ENCODE results near the gene HLCS.

DNA sequence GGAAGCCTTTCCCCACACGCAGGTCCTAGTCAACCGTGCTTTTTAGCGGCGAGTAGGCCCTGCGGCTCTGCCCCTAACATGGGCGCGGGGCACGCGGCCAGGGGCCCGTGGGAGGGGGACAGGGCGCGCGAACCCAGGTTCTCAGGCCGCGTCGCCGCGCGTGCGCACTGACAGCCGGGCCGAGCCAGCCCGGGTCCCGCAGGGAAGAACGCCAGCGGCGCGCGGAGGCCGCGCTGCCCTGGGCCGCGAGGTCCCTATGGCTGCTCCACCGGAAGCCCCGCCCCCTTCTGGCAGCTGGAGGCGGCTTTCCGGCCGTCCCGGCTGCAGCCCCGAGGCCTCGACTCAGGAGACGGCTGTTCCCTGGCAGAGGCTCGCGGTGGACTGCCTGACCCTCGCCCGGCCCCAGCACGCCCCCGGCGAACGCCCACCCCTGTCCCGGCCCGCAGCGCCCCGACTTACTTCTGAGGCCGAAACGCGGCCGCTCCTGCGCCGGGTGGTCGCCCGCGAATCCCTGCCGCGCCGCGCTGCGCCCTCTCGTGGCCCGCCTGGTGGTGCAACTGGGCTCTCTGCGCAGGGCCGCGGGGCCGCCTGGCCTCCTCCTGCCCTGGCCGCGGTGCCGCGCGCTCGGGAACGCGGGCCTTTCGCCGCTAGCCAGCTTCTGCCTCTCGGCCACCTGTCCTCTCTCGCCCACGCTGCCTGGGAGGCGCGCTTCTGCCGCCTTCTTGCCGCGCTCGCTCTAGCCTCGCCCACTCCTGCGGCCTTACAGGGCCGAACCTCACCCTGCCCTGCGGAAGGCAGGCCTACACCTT is 23.4 kb upstream of the HLCS start:
- TF ChIP-seq, protein P1, sequence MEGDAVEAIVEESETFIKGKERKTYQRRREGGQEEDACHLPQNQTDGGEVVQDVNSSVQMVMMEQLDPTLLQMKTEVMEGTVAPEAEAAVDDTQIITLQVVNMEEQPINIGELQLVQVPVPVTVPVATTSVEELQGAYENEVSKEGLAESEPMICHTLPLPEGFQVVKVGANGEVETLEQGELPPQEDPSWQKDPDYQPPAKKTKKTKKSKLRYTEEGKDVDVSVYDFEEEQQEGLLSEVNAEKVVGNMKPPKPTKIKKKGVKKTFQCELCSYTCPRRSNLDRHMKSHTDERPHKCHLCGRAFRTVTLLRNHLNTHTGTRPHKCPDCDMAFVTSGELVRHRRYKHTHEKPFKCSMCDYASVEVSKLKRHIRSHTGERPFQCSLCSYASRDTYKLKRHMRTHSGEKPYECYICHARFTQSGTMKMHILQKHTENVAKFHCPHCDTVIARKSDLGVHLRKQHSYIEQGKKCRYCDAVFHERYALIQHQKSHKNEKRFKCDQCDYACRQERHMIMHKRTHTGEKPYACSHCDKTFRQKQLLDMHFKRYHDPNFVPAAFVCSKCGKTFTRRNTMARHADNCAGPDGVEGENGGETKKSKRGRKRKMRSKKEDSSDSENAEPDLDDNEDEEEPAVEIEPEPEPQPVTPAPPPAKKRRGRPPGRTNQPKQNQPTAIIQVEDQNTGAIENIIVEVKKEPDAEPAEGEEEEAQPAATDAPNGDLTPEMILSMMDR (conservative IDR thresholded peaks at IDR 0.05; ENCODE audit: low read depth, low read length), result peak; percentile 78
- TF ChIP-seq POLR2A (IDR thresholded peaks at IDR 0.05; ENCODE audit: low read depth, low read length) (no peak), CHD1 (IDR thresholded peaks at IDR 0.05; ENCODE audit: low read depth, low read length) (no peak), FOS (IDR thresholded peaks at IDR 0.05; ENCODE audit: low read depth, low read length) (no peak), MXI1 (IDR thresholded peaks at IDR 0.05; ENCODE audit: borderline replicate concordance, low read depth, low read length) (peak; percentile 37; the same call in 1 of the 2 replicates), RCOR1 (IDR thresholded peaks at IDR 0.05; ENCODE audit: insufficient replicate concordance, low read length) (peak; percentile 25), CEBPB (IDR thresholded peaks at IDR 0.05; ENCODE audit: low read depth, low read length) (no peak), MAZ (IDR thresholded peaks at IDR 0.05; ENCODE audit: borderline replicate concordance, low read depth, low read length) (peak; percentile 68; the same call in 1 of the 2 replicates), RFX5 (IDR thresholded peaks at IDR 0.05; ENCODE audit: low read depth, low read length) (no peak), RAD21 (IDR thresholded peaks at IDR 0.05; ENCODE audit: low read length) (peak; percentile 44), BHLHE40 (IDR thresholded peaks at IDR 0.05; ENCODE audit: low read depth, low read length) (no peak), SMC3 (IDR thresholded peaks at IDR 0.05; ENCODE audit: low read depth, low read length) (peak; percentile 57; the same call in 1 of the 2 replicates)
- TF ChIP-seq, protein P2, sequence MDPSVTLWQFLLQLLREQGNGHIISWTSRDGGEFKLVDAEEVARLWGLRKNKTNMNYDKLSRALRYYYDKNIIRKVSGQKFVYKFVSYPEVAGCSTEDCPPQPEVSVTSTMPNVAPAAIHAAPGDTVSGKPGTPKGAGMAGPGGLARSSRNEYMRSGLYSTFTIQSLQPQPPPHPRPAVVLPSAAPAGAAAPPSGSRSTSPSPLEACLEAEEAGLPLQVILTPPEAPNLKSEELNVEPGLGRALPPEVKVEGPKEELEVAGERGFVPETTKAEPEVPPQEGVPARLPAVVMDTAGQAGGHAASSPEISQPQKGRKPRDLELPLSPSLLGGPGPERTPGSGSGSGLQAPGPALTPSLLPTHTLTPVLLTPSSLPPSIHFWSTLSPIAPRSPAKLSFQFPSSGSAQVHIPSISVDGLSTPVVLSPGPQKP (IDR thresholded peaks at IDR 0.05; ENCODE audit: borderline replicate concordance, low read depth, low read length), result no peak
- TF ChIP-seq, protein P3, sequence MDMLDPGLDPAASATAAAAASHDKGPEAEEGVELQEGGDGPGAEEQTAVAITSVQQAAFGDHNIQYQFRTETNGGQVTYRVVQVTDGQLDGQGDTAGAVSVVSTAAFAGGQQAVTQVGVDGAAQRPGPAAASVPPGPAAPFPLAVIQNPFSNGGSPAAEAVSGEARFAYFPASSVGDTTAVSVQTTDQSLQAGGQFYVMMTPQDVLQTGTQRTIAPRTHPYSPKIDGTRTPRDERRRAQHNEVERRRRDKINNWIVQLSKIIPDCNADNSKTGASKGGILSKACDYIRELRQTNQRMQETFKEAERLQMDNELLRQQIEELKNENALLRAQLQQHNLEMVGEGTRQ (IDR thresholded peaks at IDR 0.05; ENCODE audit: low read depth, low read length), result no peak

All from IMR-90 (cell line).